ENCODE data around the gene KIF3C.
"Not testable (repeated sequence)": the region's sequence is repeated elsewhere in the genome, so short reads cannot be mapped to it uniquely, and the experiment has no call there.

DNA sequence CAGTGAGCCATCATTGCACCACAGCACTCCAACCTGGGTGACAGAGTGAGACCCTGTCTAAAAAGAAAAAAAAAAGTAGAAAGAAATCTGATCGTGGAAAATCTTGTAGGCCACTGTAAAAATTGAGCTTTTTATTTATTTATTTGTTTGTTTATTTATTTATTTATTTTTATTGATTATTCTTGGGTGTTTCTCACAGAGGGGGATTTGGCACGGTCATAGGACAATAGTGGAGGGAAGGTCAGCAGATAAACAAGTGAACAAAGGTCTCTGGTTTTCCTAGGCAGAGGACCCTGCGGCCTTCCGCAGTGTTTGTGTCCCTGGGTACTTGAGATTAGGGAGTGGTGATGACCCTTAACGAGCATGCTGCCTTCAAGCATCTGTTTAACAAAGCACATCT lies 72.7 kb downstream of the KIF3C start:
- TF ChIP-seq, protein P1, sequence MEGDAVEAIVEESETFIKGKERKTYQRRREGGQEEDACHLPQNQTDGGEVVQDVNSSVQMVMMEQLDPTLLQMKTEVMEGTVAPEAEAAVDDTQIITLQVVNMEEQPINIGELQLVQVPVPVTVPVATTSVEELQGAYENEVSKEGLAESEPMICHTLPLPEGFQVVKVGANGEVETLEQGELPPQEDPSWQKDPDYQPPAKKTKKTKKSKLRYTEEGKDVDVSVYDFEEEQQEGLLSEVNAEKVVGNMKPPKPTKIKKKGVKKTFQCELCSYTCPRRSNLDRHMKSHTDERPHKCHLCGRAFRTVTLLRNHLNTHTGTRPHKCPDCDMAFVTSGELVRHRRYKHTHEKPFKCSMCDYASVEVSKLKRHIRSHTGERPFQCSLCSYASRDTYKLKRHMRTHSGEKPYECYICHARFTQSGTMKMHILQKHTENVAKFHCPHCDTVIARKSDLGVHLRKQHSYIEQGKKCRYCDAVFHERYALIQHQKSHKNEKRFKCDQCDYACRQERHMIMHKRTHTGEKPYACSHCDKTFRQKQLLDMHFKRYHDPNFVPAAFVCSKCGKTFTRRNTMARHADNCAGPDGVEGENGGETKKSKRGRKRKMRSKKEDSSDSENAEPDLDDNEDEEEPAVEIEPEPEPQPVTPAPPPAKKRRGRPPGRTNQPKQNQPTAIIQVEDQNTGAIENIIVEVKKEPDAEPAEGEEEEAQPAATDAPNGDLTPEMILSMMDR (IDR thresholded peaks at IDR 0.05): not testable (repeated sequence)
- TF ChIP-seq ZFX (IDR thresholded peaks at IDR 0.05; ENCODE audit: borderline replicate concordance): not testable (repeated sequence)

Data from 22Rv1 (cell line).